Heart left ventricle (tissue), 16 donors: ENCODE data around the gene BRSK2. TPM values are rescaled to one million over a fixed set of nuclear protein-coding genes. Genes with fewer than 3 reads are reported as not detected.

Experiments
- ATAC-seq, 4 donors: fragments of 200-7000 bp; cut with Tn5 transposase; one replicate each; pipeline ENCODE4 v1.9.1; 2020 to 2022; ENCODE audit warnings: moderate library complexity in 4 of 4, mild to moderate bottlenecking in 3 of 4, moderate number of reproducible peaks in 1 of 4
- DNase-seq, 5 donors: peaks; one replicate each; pipeline ENCODE4 v3.0.0-alpha.2; 2020
- H3K27ac ChIP-seq, 12 donors: fragments of 200-600 bp; sonication (generic) in 4 of 12; one replicate each; pipeline versions ENCODE4 v1.5.0 to v1.8.0; 2016 to 2022; ENCODE audit warnings: mild to moderate bottlenecking in 2 of 12
- H3K27me3 ChIP-seq, 9 donors: fragments of 200-600 bp; sonication (generic) in 2 of 9; one replicate each; pipeline versions ENCODE4 v1.5.1 to v1.8.0; 2016 to 2022; ENCODE audit warnings: mild to moderate bottlenecking in 3 of 9
- H3K36me3 ChIP-seq, 9 donors: fragments of 200-600 bp; sonication (generic) in 2 of 9; one replicate each; pipeline versions ENCODE4 v1.5.0 to v1.8.0; 2018 to 2022; ENCODE audit warnings: mild to moderate bottlenecking in 2 of 9
- H3K4me1 ChIP-seq, 12 donors: fragments of 200-600 bp; sonication (generic) in 4 of 12; one replicate each; pipeline versions ENCODE4 v1.5.0 to v1.8.0; 2016 to 2022; ENCODE audit warnings: mild to moderate bottlenecking in 3 of 12
- H3K4me3 ChIP-seq, 12 donors: fragments of 200-600 bp; sonication (generic) in 4 of 12; one replicate each; pipeline versions ENCODE4 v1.5.0 to v1.8.0; 2017 to 2022; ENCODE audit warnings: mild to moderate bottlenecking in 9 of 12, moderate library complexity in 4 of 12
- H3K9me3 ChIP-seq, 12 donors: fragments of 200-600 bp; sonication (generic) in 4 of 12; one replicate each; pipeline versions ENCODE4 v1.5.0 to v1.8.0; 2016 to 2022; ENCODE audit warnings: mild to moderate bottlenecking in 1 of 12
- CTCF ChIP-seq, 12 donors: fragments of 200-600 bp; sonication (generic) in 4 of 12; IDR thresholded peaks; one replicate each; pipeline versions ENCODE4 v1.5.0 to v1.8.0; 2018 to 2022; ENCODE audit warnings: antibody characterized with exemption in 12 of 12, mild to moderate bottlenecking in 5 of 12
- POLR2A ChIP-seq, 2 donors: fragments of 450-650 bp; IDR thresholded peaks; one replicate each; pipeline ENCODE4 v1.6.1; 2017; ENCODE audit warnings: antibody characterized with exemption in 2 of 2, mild to moderate bottlenecking in 2 of 2, moderate library complexity in 2 of 2
- WGBS, 4 donors: extraction: QIAGEN DNeasy Blood & Tissue Kit in 2 of 4; methylation state at CpG; one replicate each; pipeline versions ENCODE4 v1.1.5 to v1.1.7; 2013 to 2018; 5-methylcytosine and 5-hydroxymethylcytosine counted together
- intact Hi-C, 10 donors: fragments of 100-400 bp; cut with DNase I; formaldehyde crosslinking; loops; one replicate each; pipeline versions ENCODE4 v1.11.1 to v1.14.2; 2022
- polyA plus RNA-seq, 2 donors: library from polyadenylated mRNA; stranded (reverse); fragments of 200-250 nt; gene quantifications; one replicate each; pipeline ENCODE4 v1.2.3, GENCODE V29; 2013
- total RNA-seq, 9 donors: library from RNA; depleted of rRNA in 2 of 9; stranded (reverse); fragments of >200 nt in 2 of 9; fragmentation: NEBNext Ultra II Directional in 3 of 9; extraction: Animal tissue kit (Norgen Biotek cat#: 25700) in 3 of 9; gene quantifications; one replicate each; pipeline versions ENCODE4 v1.1.0 to v1.2.4, GENCODE V29; 2016 to 2023
- donor health status: ischemic (EF 13 %, LVEDD 7.1; RV severe dilation, severe dysfunction).
- donor health status: healthy with polysubstance abuse.
- donor health status: DM: no; HTN: yes; CAD: no.
- donor health status: DM: no; HTN: no; CAD: no.
- donor health status: ischemic (EF 25% LVEDD 6.9; RV normal size, moderate dysfunction).
- donor health status: ischemic (EF 25% LVEDD 5.7; RV mildly dilated, moderate dysfunction).
- donor health status: healthy.
- donor health status: DM: yes; HTN: yes; CAD: no.
- donor health status: ischemic (EF 35%, LVEDD 5.7; RV mildly dilated, moderate dysfunction).
- donor health status: nonischemic (EF 11% LVEDD 7.7; RV severe dilation, severe dysfunction).
- donor health status: DM: yes; HTN: yes; CAD: no.
- donor health status: PGD.
- donor health status: ischemic (EF 29% LVEDD 5.4; RV normal size, mild dysfunction).
- donor health status: nonischemic (EF 23%, LVEDD 6.1; RV moderate dilation, normal function).

The BRSK2 gene
- total and polyA plus RNA-seq, 11 donors = 0.16 to 1.3 (median 0.61) TPM; not detected in 1

- peak in 1 of 4 donors; percentile 4 for ATAC-seq
- intact Hi-C loops = loop anchor here in 1 of 10 donors (5.0 kb wide), 1 partner anchor 49 kb away; no protein-coding TSS in a partner anchor
- DNase-seq = no peak
- 78 to 88% (median 81%) methylated on average over 9 to 19 of the region's 19 CpGs for WGBS, 4 donors
- Histone ChIP-seq H3K27ac (peak overlapping the region in 2 of 12 donors; percentile 34 to 70), H3K36me3 (peaks cover 0 to 64% (median 43%) of the 10 kb centered on the region in 9 donors), H3K27me3 (no peaks in the 10 kb centered on the region), H3K9me3 (no peaks in the 10 kb centered on the region), H3K4me3 (no peak overlapping the region), H3K4me1 (peaks cover 0 to 14% (median 0%) of the 10 kb centered on the region in 12 donors)
- TF ChIP-seq CTCF (IDR thresholded peaks at IDR 0.05) (no peak), POLR2A (IDR thresholded peaks at IDR 0.05) (no peak)
These were observed 78.8 kb downstream of the BRSK2 start for GRCh38 chr11:1468473-1469066.

GRCh38 chr11:1469287-1469910, 79.7 kb downstream of the BRSK2 start:
- Histone ChIP-seq H3K27me3 (no peaks in the 10 kb centered on the region), H3K27ac (peak overlapping the region in 1 of 12 donors; percentile 70), H3K4me1 (peaks cover 0 to 14% (median 0%) of the 10 kb centered on the region in 12 donors), H3K9me3 (no peaks in the 10 kb centered on the region), H3K36me3 (peaks cover 0 to 70% (median 51%) of the 10 kb centered on the region in 9 donors), H3K4me3 (no peak overlapping the region)
- intact Hi-C loops = loop anchor here in 1 of 10 donors (5.0 kb wide), 1 partner anchor 48 kb away; no protein-coding TSS in a partner anchor
- WGBS, 4 donors = 80 to 87% (median 85%) methylated on average over 19 of the region's 19 CpGs
- no peak for TF ChIP-seq POLR2A (IDR thresholded peaks at IDR 0.05)
- TF ChIP-seq CTCF (IDR thresholded peaks at IDR 0.05) = no peak
- no peak for ATAC-seq
- DNase-seq = peak in 1 of 5 donors; percentile 52

GRCh38 chr11:1469911-1470680, 80.4 kb downstream of the BRSK2 start:
- WGBS, 4 donors = 91 to 93% (median 92%) methylated on average over 30 to 35 of the region's 35 CpGs
- peak in 3 of 5 donors; percentile 13 to 47 (median 18) for DNase-seq
- Histone ChIP-seq H3K36me3 (peaks cover 0 to 71% (median 58%) of the 10 kb centered on the region in 9 donors), H3K27me3 (no peaks in the 10 kb centered on the region), H3K27ac (no peak overlapping the region), H3K9me3 (no peaks in the 10 kb centered on the region), H3K4me3 (no peak overlapping the region), H3K4me1 (peaks cover 0 to 14% (median 0%) of the 10 kb centered on the region in 12 donors)
- intact Hi-C loops = loop anchor here in 1 of 10 donors (5.0 kb wide), 1 partner anchor 47 kb away; no protein-coding TSS in a partner anchor
- TF ChIP-seq CTCF (IDR thresholded peaks at IDR 0.05) = no peak
- TF ChIP-seq POLR2A (IDR thresholded peaks at IDR 0.05) = no peak
- no peak for ATAC-seq
